HepG2 (cell line): ENCODE results near the gene FAM234B. TPM values are rescaled to one million over a fixed set of nuclear protein-coding genes. Genes with fewer than 3 reads are reported as not detected.

ENCODE experiments used
- CBX2 ChIP-seq, 2 experiments: fragments of 200-600 bp in 1 of 2; sonication (generic); formaldehyde crosslinking in 1 of 2; IDR thresholded peaks; 2 replicates each; pipeline versions ENCODE4 v1.7.0 to v1.8.1; 2018 to 2022; ENCODE audit warnings: low read depth in 2 of 2, low read length in 1 of 2, mild to moderate bottlenecking in 1 of 2, missing genetic modification reagents in 1 of 2
- ELF4 ChIP-seq: sonication (generic); formaldehyde crosslinking; IDR thresholded peaks from 2 replicates; pipeline ENCODE4 v1.5.0; 2020; ENCODE audit warnings: missing genetic modification reagents, mild to moderate bottlenecking, moderate library complexity, borderline replicate concordance
- RXRA ChIP-seq: sonication (generic); formaldehyde crosslinking; IDR thresholded peaks from 2 replicates; pipeline ENCODE4 v1.5.1; 2020; ENCODE audit warnings: missing genetic modification reagents
- ZBTB4 ChIP-seq: sonication (generic); formaldehyde crosslinking; IDR thresholded peaks from 2 replicates; pipeline ENCODE4 v1.4.0; 2020; ENCODE audit warnings: missing genetic modification reagents, mild to moderate bottlenecking, borderline replicate concordance
- ZBTB40 ChIP-seq, 2 experiments: fragments of 450-650 bp in 1 of 2; sonication (generic) in 1 of 2; formaldehyde crosslinking in 1 of 2; IDR thresholded peaks; 2 replicates each; pipeline versions ENCODE4 v1.6.1 to v1.8.0; 2016 to 2022; ENCODE audit warnings: antibody characterized with exemption in 1 of 2, mild to moderate bottlenecking in 1 of 2, missing genetic modification reagents in 1 of 2
- ZNF281 ChIP-seq: sonication (generic); formaldehyde crosslinking; IDR thresholded peaks from 2 replicates; pipeline ENCODE4 v1.4.0; 2020; ENCODE audit warnings: missing genetic modification reagents, borderline replicate concordance
- ZNF780A ChIP-seq: sonication (generic); formaldehyde crosslinking; IDR thresholded peaks from 2 replicates; pipeline ENCODE4 v1.8.0; 2022; ENCODE audit warnings: mild to moderate bottlenecking, missing genetic modification reagents, moderate library complexity
- polyA plus RNA-seq, 8 experiments: library from polyadenylated mRNA; depleted of rRNA in 3 of 8; stranded (reverse) in 7 of 8; unstranded in 1 of 8; fragments of >200 nt; fragmentation: Illumina TruSeq in 4 of 8; extraction: Trizol in 4 of 8; gene quantifications; 2 replicates each; pipeline versions ENCODE4 v1.2.1 to v1.2.3, GENCODE V29; 2011 to 2016; ENCODE audit warnings: low read depth in 4 of 8, missing spikeins in 1 of 8, mixed read lengths in 1 of 8; ENCODE audit not compliant: insufficient read depth in 1 of 8
- total RNA-seq, 5 experiments: library from RNA; depleted of rRNA; stranded (reverse); fragments of >200 nt; fragmentation: Illumina TruSeq; extraction: Trizol; gene quantifications; 2 replicates each; pipeline ENCODE4 v1.2.3, GENCODE V29; 2016; ENCODE audit warnings: low read depth in 1 of 5
- TF ChIP-seq, protein P1 (sequence below): sonication (generic); formaldehyde crosslinking; IDR thresholded peaks from 2 replicates; pipeline ENCODE4 v1.4.0; 2020; ENCODE audit warnings: mild to moderate bottlenecking, missing genetic modification reagents

FAM234B gene
- total and polyA plus RNA-seq, 2 of the 13 experiments (the other 11 are each of a cell fraction or from before 2014, with no cell fraction given) = 7.8 to 13.8 TPM

DNA sequence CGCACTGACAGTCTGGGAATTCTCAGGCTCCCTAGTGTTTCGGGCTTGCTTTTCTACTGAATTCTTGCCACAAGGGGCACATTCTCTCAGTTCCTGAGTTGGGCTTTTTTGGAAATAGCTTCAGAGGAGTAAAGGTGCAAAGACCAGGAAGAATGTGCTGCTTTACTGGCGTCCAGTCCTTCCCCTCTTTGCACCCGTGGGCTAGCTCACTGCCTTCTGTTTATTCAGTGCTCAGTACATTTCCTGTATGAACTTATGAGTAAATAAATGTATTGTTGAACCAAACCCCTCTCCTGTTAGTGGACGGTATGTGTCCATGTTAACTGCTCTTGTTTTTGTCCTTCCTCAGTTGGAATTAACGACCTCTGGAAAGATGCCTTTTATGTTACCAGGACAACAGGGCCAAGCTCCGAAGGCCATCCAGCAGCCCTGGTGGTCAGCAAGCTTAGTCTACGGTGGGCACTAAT lies 35.3 kb downstream of the FAM234B start (continued):
- TF ChIP-seq ZNF281 (CRISPR knock-in tag) (no peak), ZNF780A (CRISPR knock-in tag) (no peak), ZBTB40 (IDR thresholded peaks at IDR 0.05) (no peak), ZBTB40 (CRISPR knock-in tag; IDR thresholded peaks at IDR 0.05) (no peak), ELF4 (CRISPR knock-in tag) (no peak), ZBTB4 (CRISPR knock-in tag) (no peak), CBX2 (IDR thresholded peaks at IDR 0.05; ENCODE audit: low read depth, low read length) (no peak), CBX2 (CRISPR knock-in tag; IDR thresholded peaks at IDR 0.05; ENCODE audit: low read depth) (no peak), RXRA (CRISPR knock-in tag) (no peak; the same call in 1 of the 2 replicates)
- TF ChIP-seq, protein P1, sequence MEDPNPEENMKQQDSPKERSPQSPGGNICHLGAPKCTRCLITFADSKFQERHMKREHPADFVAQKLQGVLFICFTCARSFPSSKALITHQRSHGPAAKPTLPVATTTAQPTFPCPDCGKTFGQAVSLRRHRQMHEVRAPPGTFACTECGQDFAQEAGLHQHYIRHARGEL (CRISPR knock-in tag) = no peak
